Measurements from ENCODE around the gene MEPE. TPM values are rescaled to one million over a fixed set of nuclear protein-coding genes. Genes with fewer than 3 reads are reported as not detected.

The MEPE gene
- total and polyA plus RNA-seq, 2 of the 8 experiments (the other 6 are each of a cell fraction or from before 2014, with no cell fraction given), result not detected

- H4K91ac ChIP-seq (replicated peaks; ENCODE audit: insufficient read length, low read length), result no peak overlapping the region
- no peaks in the 10 kb centered on the region for H3K36me3 ChIP-seq (ENCODE audit: control insufficient read depth in 2 of 4, insufficient read depth in 4 of 4, low read length in 3 of 4)
- H2BK15ac ChIP-seq (ENCODE audit: low read length), result no peak overlapping the region
- H3K27me3 ChIP-seq (replicated peaks in 1 of 4; ENCODE audit: control insufficient read depth in 3 of 4, extremely low read depth in 1 of 4, insufficient read depth in 3 of 4, low read length in 3 of 4), result peaks cover 0 to 1% (median 0%) of the 10 kb centered on the region in 4 experiments; a peak in 1 of 7 replicates
- CTCF ChIA-PET (ENCODE audit: partially characterized antibody), result interaction anchor here (1.7 kb wide), 1 partner anchor 53 kb away, joined by 5 read pairs; no protein-coding TSS in a partner anchor
- WGBS, 2 experiments (ENCODE audit: extremely low coverage in 1 of 2, insufficient coverage in 1 of 2, insufficient read length in 1 of 2, insufficient replicate concordance in 2 of 2, low coverage in 1 of 2, low lambda C conversion rate in 2 of 2, missing lambda C conversion rate in 1 of 2), result 91% methylated on average over 15 of the region's 15 CpGs; no CpG with 5 or more reads in 1 of the 2 experiments
- no peaks in the 10 kb centered on the region for H3K79me1 ChIP-seq (ENCODE audit: low read depth, low read length)
- no peak for DNase-seq (ENCODE audit: low read depth in 1 of 2, low spot score in 2 of 2)
- no peak overlapping the region for H2BK12ac ChIP-seq (ENCODE audit: low read depth, low read length)
- no peak for TF ChIP-seq SIN3A (conservative IDR thresholded peaks at IDR 0.05 in 1 of 2, IDR thresholded peaks at IDR 0.05 in 1 of 2; ENCODE audit: low read depth in 1 of 2, low read length in 2 of 2)
- no peak for TF ChIP-seq MAX (IDR thresholded peaks at IDR 0.05)
- no peak for TF ChIP-seq YY1 (IDR thresholded peaks at IDR 0.05; ENCODE audit: low read depth, low read length)
- TF ChIP-seq EZH2 (IDR thresholded peaks at IDR 0.05; ENCODE audit: low read depth, low read length, severe bottlenecking), result no peak
- no peak for TF ChIP-seq HDAC2 (IDR thresholded peaks at IDR 0.05; ENCODE audit: borderline replicate concordance in 1 of 2, low read depth in 2 of 2, low read length in 2 of 2)
- TF ChIP-seq ASH2L (IDR thresholded peaks at IDR 0.05; ENCODE audit: low read length), result no peak
- TF ChIP-seq EP300 (IDR thresholded peaks at IDR 0.05; ENCODE audit: borderline replicate concordance in 1 of 2, low read depth in 2 of 2, low read length in 2 of 2), result no peak
- no peak for TF ChIP-seq BCL11A (IDR thresholded peaks at IDR 0.05; ENCODE audit: low read depth in 2 of 2, low read length in 2 of 2)
- TF ChIP-seq POLR2A (IDR thresholded peaks at IDR 0.05; ENCODE audit: control extremely low read depth in 1 of 2, low read depth in 2 of 2, low read length in 2 of 2), result no peak
- no peaks in the 10 kb centered on the region for H4K20me1 ChIP-seq (replicated peaks in 1 of 2; ENCODE audit: control insufficient read depth in 1 of 2, insufficient read depth in 2 of 2, low read length in 2 of 2)
- H4K5ac ChIP-seq (ENCODE audit: insufficient read length, low read depth, low read length), result no peak overlapping the region
- H3K4ac ChIP-seq (replicated peaks; ENCODE audit: insufficient read length, low read depth, low read length), result no peak overlapping the region
- no peak overlapping the region for H3K9ac ChIP-seq (replicated peaks in 1 of 4; ENCODE audit: extremely low read depth in 1 of 4, low read depth in 3 of 4, low read length in 3 of 4)
- POLR2A ChIA-PET (ENCODE audit: partially characterized antibody), result no interaction called here
- H3K23ac ChIP-seq (ENCODE audit: insufficient read length), result no peak overlapping the region
- no peak overlapping the region for H2BK120ac ChIP-seq (replicated peaks; ENCODE audit: low read depth, low read length)
- H3K23me2 ChIP-seq (ENCODE audit: low read depth, low read length), result no peaks in the 10 kb centered on the region
- no peak overlapping the region for H3K14ac ChIP-seq (ENCODE audit: insufficient read length)
- FAIRE-seq, result no peak
- no peak overlapping the region for H2BK20ac ChIP-seq (ENCODE audit: low read length)
- no peak overlapping the region for H2AFZ ChIP-seq (ENCODE audit: low read length)
- H3K79me2 ChIP-seq (ENCODE audit: control insufficient read depth in 1 of 2, insufficient read depth in 2 of 2, low read length in 2 of 2), result no peaks in the 10 kb centered on the region
- no peak overlapping the region for H2AK5ac ChIP-seq (ENCODE audit: low read depth, low read length)
- H3K4me3 ChIP-seq (ENCODE audit: extremely low read depth in 1 of 4, insufficient read depth in 2 of 4, low read depth in 3 of 4, low read length in 4 of 4), result no peak overlapping the region
- H3K18ac ChIP-seq (ENCODE audit: extremely low read depth, low read length), result no peak overlapping the region
- no peak overlapping the region for H4K8ac ChIP-seq (ENCODE audit: extremely low read depth, insufficient read depth, low read length)
- H3K4me1 ChIP-seq (replicated peaks in 1 of 4; ENCODE audit: control insufficient read depth in 3 of 4, insufficient read depth in 4 of 4, low read length in 3 of 4), result peaks cover 0 to 2% (median 0%) of the 10 kb centered on the region in 4 experiments; a peak in 1 of 7 replicates
- H3K9me3 ChIP-seq (ENCODE audit: insufficient read depth in 2 of 2, low read depth in 1 of 2, low read length in 1 of 2), result no peaks in the 10 kb centered on the region
- no peak overlapping the region for H3K4me2 ChIP-seq (ENCODE audit: insufficient read depth in 1 of 2, low read depth in 2 of 2, low read length in 2 of 2)
- no peak overlapping the region for H3K27ac ChIP-seq (ENCODE audit: low read depth, low read length)
- no peak overlapping the region for H3K56ac ChIP-seq (replicated peaks; ENCODE audit: insufficient read length, low read depth, low read length)
- no peak overlapping the region for H2BK5ac ChIP-seq (ENCODE audit: low read depth, low read length)
Observed at GRCh38 chr4:87785731-87786509, 46.8 kb upstream of the MEPE start.
